Thyroid gland (tissue), 4 donors: Measurements from ENCODE around the gene ST8SIA1. TPM values are rescaled to one million over a fixed set of nuclear protein-coding genes. Genes with fewer than 3 reads are reported as not detected.
A peak's percentile ranks its signal among the peaks of the same experiment; 100 is the strongest.

Experiments
- DNase-seq, 2 donors: peaks; one replicate each; pipeline ENCODE4 v3.0.0-alpha.2; 2019
- H3K27ac ChIP-seq, 3 donors: fragments of 200-600 bp; sonication (generic); 1 replicate in 2 of 3; 2 replicates in 1 of 3; pipeline ENCODE4 v1.5.1; 2016 to 2019; ENCODE audit warnings: mild to moderate bottlenecking in 1 of 3, moderate library complexity in 1 of 3
- H3K27me3 ChIP-seq: fragments of 200-600 bp; sonication (generic); one replicate; pipeline ENCODE4 v1.5.1; 2019
- H3K36me3 ChIP-seq, 2 donors: fragments of 200-600 bp; sonication (generic); one replicate each; pipeline ENCODE4 v1.5.1; 2016 to 2019
- H3K4me1 ChIP-seq, 2 donors: fragments of 200-600 bp; sonication (generic); one replicate each; pipeline ENCODE4 v1.5.1; 2017 to 2019
- H3K4me3 ChIP-seq, 3 donors: fragments of 200-600 bp; sonication (generic); replicated peaks in 1 of 3; 1 replicate in 2 of 3; 2 replicates in 1 of 3; pipeline ENCODE4 v1.5.1; 2016; ENCODE audit warnings: mild to moderate bottlenecking in 1 of 3
- H3K9me3 ChIP-seq: fragments of 200-600 bp; sonication (generic); one replicate; pipeline ENCODE4 v1.5.1; 2017
- POLR2A ChIP-seq, 2 donors: fragments of 450-650 bp; IDR thresholded peaks; one replicate each; pipeline ENCODE4 v1.6.1; 2017; ENCODE audit warnings: antibody characterized with exemption in 2 of 2, mild to moderate bottlenecking in 2 of 2, moderate library complexity in 1 of 2
- WGBS, 2 donors: methylation state at CpG; one replicate each; pipeline ENCODE4 v1.1.5; 2017; 5-methylcytosine and 5-hydroxymethylcytosine counted together
- intact Hi-C: fragments of 100-400 bp; cut with DNase I; formaldehyde crosslinking; loops from one replicate; pipeline ENCODE4 v1.15.1; 2023
- total RNA-seq, 4 donors: library from RNA; depleted of rRNA; stranded (reverse); fragments of >200 nt; gene quantifications; one replicate each; pipeline ENCODE4 v1.2.3, GENCODE V29; 2016
- TF ChIP-seq, protein P1 (sequence below), 6 experiments: fragments of 200-600 bp in 3 of 6; fragments of 450-650 bp in 3 of 6; sonication (generic) in 3 of 6; IDR thresholded peaks; one replicate each; pipeline ENCODE4 v1.5.1; 2016 to 2019; ENCODE audit warnings: antibody characterized with exemption in 6 of 6, mild to moderate bottlenecking in 2 of 6, inconsistent platforms in 1 of 6, moderate library complexity in 1 of 6

Gene ST8SIA1
- total RNA-seq, 4 donors from 2014 or later, result 2.5 to 5.2 (median 4.9) TPM

DNA sequence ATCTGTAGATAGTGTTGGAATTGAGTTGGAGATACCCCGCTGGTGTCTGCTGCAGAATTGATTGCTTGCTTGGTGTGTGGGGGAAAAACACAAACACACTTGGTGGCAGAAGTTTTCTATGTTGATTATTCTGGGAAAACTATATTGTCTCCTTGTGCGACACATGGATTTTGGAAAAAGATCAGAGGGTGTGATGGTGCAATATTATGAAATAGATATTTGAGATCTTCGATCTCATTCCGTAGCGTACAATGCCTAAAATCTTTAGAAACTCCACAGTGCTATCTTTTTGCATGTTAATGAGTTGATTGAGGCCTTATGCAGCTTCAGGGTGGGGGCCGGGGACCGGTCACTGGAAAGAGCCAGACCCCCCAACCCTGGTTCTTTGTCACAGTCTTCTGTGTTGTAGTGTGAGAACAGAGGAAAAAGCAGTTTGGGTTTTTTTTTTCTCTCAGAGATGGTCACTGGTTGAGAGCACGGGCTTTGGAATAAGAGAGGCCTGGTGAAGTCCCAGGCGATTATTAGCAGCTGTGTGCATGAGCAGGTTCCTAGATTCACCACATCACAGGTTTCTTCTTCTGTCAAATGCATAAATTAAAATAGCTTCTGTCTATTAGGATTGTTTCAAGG, 88.2 kb downstream of the ST8SIA1 start:
- Histone ChIP-seq H3K36me3 (no peaks in the 10 kb centered on the region), H3K4me3 (no peak overlapping the region), H3K27me3 (no peaks in the 10 kb centered on the region), H3K9me3 (no peaks in the 10 kb centered on the region), H3K27ac (no peak overlapping the region), H3K4me1 (no peaks in the 10 kb centered on the region)
- intact Hi-C loops, result no loop called here
- 82 to 89% methylated on average over 9 of the region's 9 CpGs for WGBS, 2 donors
- no peak for TF ChIP-seq POLR2A (IDR thresholded peaks at IDR 0.05)
- TF ChIP-seq, protein P1, sequence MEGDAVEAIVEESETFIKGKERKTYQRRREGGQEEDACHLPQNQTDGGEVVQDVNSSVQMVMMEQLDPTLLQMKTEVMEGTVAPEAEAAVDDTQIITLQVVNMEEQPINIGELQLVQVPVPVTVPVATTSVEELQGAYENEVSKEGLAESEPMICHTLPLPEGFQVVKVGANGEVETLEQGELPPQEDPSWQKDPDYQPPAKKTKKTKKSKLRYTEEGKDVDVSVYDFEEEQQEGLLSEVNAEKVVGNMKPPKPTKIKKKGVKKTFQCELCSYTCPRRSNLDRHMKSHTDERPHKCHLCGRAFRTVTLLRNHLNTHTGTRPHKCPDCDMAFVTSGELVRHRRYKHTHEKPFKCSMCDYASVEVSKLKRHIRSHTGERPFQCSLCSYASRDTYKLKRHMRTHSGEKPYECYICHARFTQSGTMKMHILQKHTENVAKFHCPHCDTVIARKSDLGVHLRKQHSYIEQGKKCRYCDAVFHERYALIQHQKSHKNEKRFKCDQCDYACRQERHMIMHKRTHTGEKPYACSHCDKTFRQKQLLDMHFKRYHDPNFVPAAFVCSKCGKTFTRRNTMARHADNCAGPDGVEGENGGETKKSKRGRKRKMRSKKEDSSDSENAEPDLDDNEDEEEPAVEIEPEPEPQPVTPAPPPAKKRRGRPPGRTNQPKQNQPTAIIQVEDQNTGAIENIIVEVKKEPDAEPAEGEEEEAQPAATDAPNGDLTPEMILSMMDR (IDR thresholded peaks at IDR 0.05), result no peak
- no peak for DNase-seq

- intact Hi-C loops, result no loop called here
- H3K4me3 ChIP-seq, result no peak overlapping the region
- H3K36me3 ChIP-seq, result no peaks in the 10 kb centered on the region
- H3K4me1 ChIP-seq, result no peaks in the 10 kb centered on the region
- H3K9me3 ChIP-seq, result no peaks in the 10 kb centered on the region
- H3K27ac ChIP-seq, result no peak overlapping the region
- TF ChIP-seq, protein P1 (IDR thresholded peaks at IDR 0.05), result no peak
- TF ChIP-seq POLR2A (IDR thresholded peaks at IDR 0.05), result no peak
- no peaks in the 10 kb centered on the region for H3K27me3 ChIP-seq
- no peak for DNase-seq
Measured at GRCh38 chr12:22242726-22243125, 91.8 kb downstream of the ST8SIA1 start.

DNA sequence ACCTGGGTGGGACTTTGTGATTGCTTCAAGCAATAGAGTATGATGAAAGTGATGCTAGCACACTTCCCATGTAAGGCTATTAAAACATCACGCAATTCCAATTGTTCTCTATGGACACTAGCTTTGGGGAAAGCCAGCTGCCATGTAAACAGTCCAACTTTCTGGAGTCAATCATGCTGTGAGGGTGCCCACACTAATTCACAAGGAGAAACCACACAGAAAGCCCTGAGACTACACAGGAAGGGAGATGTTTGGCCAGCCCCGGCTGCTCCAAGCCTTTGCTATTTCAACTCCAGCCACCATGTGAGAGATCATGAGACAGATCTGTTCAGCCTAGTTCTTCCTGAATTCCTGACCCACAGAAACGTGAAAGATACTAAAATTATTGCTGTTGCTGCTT, 96.3 kb downstream of the ST8SIA1 start:
- Histone ChIP-seq H3K36me3 (no peaks in the 10 kb centered on the region), H3K4me3 (no peak overlapping the region), H3K9me3 (no peaks in the 10 kb centered on the region), H3K4me1 (no peaks in the 10 kb centered on the region), H3K27me3 (no peaks in the 10 kb centered on the region), H3K27ac (no peak overlapping the region)
- TF ChIP-seq POLR2A (IDR thresholded peaks at IDR 0.05), result no peak
- TF ChIP-seq, protein P1 (IDR thresholded peaks at IDR 0.05), result no peak
- 76 to 80% methylated on average over 3 of the region's 3 CpGs for WGBS, 2 donors
- no peak for DNase-seq
- intact Hi-C loops, result no loop called here

DNA sequence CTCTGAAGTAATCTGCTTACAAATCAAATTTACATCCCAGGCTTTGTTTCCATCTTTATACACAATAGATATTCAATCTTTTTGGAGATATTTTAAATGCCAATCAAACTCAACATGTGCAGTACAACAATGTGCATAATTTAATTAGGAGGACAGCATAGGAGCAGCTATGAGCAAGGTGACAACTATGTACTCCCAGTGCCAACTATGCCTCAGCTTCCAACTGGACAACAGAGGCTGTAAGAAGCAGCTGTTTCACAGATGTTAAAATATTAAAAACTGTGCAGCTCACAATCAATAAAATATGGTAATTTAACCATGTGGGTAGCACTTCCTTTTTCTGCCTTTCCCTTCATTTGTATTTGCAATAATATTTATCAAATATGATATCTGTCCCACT, 99.9 kb downstream of the ST8SIA1 start:
- DNase-seq, result no peak
- H3K9me3 ChIP-seq, result no peaks in the 10 kb centered on the region
- no peak overlapping the region for H3K27ac ChIP-seq
- H3K4me3 ChIP-seq, result no peak overlapping the region
- TF ChIP-seq, protein P1 (IDR thresholded peaks at IDR 0.05), result no peak
- no peak for TF ChIP-seq POLR2A (IDR thresholded peaks at IDR 0.05)
- no peaks in the 10 kb centered on the region for H3K4me1 ChIP-seq
- no peaks in the 10 kb centered on the region for H3K27me3 ChIP-seq
- H3K36me3 ChIP-seq, result no peaks in the 10 kb centered on the region
- intact Hi-C loops, result no loop called here

DNA sequence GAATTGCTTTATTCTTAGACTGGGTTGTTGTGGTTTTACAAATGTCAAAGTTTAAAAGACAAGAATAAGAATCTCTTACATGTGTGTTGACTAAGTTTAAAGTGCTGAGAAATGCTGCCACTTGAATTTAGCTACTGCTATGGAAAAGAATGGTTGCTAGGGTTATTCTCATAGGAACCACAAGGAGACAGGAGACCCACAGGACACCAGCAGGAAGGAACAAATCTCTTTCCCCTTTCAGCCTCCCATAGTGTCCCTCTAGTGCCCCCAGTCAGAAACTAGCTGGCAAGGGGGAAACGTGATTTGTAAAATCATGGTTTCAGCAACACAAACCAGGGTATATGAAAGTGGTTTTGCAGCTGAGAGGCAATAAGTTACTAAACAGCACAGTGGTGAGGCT, 102.7 kb downstream of the ST8SIA1 start:
- no peak for DNase-seq
- Histone ChIP-seq H3K4me3 (no peak overlapping the region), H3K9me3 (no peaks in the 10 kb centered on the region), H3K27ac (no peak overlapping the region), H3K27me3 (no peaks in the 10 kb centered on the region), H3K36me3 (no peaks in the 10 kb centered on the region), H3K4me1 (no peaks in the 10 kb centered on the region)
- intact Hi-C loops, result no loop called here
- 48 to 52% methylated on average over 1 of the region's 1 CpG for WGBS, 2 donors
- TF ChIP-seq POLR2A (IDR thresholded peaks at IDR 0.05), result no peak
- TF ChIP-seq, protein P1 (IDR thresholded peaks at IDR 0.05), result peak in 1 of 6 experiments; percentile 20
